T follicular helper cell (primary cell): ENCODE measurements around the gene NYAP1.
"Not testable (repeated sequence)": the region's sequence is repeated elsewhere in the genome, so short reads cannot be mapped to it uniquely, and the experiment has no call there.

ENCODE experiments used
- DNase-seq: peaks from one replicate; pipeline ENCODE4 v3.0.0-alpha.2; 2020; ENCODE audit warnings: low read depth

Gene NYAP1

GRCh38 chr7:100483090-100483721, 521 bp upstream of the NYAP1 start:
- DNase-seq, result peak; percentile 71

- no peak for DNase-seq
These were observed 932 bp downstream of the NYAP1 start for GRCh38 chr7:100484673-100485045.

DNA sequence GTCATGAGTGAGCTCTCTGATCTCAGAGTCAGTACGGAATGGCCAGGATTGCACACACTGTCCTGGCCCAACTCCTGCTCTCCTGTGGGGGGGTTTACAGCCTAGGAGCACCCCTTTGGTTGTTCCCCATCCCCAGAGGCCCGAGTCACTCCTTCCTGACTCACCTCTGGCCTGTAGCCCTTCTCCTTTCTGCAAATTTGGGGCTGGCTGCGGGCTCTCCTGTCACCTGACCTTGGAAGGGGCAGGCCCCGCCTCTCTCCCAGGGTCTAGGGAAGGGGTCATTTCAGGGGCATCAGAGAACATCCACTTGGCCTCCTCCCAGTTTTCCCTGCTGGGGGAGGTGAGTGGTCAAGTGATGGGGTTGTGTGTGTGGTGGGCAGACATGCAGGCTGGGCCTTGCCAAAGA, 1.7 kb downstream of the NYAP1 start:
- DNase-seq, result no peak

DNA sequence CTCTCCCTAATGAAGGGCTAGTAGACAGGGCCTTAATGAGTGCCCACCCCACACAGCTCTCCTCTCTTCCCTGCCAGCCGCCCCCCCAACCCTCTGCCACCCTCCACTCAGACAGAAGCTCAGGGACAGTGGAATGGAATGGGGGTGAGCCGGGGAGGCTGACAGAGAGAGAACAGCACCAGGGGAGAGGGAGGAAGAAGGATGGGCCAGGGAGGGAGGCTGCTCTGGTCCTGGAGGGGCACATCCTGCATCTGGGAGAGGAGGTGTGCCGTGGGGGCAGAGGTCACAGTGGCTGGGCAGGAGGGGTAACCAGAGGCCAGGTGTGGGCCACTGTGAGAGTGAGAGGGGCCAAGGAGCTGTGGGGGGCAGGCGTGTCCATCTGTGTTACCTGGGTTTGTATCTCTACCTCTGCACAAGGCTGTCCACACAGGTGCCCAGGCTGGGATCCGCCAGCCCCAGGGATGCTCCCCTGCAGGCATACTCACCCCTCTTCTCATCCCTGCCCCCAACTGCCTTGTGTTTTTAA, 2.4 kb downstream of the NYAP1 start:
- DNase-seq, result no peak

- no peak for DNase-seq
These were observed 3.2 kb downstream of the NYAP1 start for GRCh38 chr7:100486753-100487446.

- no peak for DNase-seq
These were observed 4.8 kb downstream of the NYAP1 start for GRCh38 chr7:100488333-100489095.

GRCh38 chr7:100489121-100489520, 5.4 kb downstream of the NYAP1 start:
- DNase-seq, result no peak

GRCh38 chr7:100489824-100490223, 6.1 kb downstream of the NYAP1 start:
- peak; percentile 47 for DNase-seq

DNA sequence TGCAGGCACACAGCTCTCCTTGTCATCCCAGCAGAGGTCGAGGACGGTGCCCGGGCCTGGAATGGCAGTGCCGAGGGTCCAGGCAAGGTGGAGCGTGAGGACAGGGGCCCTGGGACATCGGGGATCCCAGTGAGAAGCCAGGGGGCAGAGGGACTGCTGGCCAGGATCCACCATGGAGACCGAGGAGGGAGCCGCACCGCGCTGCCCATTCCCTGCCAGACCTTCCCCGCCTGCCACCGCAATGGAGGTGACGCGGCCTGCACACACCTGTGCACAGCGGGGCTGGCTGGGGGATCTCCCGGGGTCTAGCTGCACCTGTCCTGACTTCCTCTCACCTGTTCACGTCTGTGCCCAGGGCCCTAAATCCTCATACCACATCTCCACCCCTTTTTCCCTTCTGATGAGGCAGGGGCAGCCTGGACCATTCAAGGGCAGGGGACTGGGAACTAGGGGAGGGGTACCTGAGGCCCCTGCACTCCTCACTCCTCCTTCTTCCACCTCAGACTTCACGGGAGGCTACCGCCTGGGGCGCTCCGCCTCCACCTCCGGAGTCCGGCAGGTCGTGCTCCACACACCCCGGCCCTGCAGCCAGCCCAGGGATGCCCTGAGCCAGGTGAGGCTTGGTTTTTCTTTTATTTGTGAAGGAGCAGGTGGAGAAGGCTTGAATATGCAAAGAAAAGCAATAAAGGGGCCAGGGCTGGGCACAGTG, 6.9 kb downstream of the NYAP1 start:
- no peak for DNase-seq

GRCh38 chr7:100491192-100491578, 7.5 kb downstream of the NYAP1 start:
- DNase-seq, result no peak

DNA sequence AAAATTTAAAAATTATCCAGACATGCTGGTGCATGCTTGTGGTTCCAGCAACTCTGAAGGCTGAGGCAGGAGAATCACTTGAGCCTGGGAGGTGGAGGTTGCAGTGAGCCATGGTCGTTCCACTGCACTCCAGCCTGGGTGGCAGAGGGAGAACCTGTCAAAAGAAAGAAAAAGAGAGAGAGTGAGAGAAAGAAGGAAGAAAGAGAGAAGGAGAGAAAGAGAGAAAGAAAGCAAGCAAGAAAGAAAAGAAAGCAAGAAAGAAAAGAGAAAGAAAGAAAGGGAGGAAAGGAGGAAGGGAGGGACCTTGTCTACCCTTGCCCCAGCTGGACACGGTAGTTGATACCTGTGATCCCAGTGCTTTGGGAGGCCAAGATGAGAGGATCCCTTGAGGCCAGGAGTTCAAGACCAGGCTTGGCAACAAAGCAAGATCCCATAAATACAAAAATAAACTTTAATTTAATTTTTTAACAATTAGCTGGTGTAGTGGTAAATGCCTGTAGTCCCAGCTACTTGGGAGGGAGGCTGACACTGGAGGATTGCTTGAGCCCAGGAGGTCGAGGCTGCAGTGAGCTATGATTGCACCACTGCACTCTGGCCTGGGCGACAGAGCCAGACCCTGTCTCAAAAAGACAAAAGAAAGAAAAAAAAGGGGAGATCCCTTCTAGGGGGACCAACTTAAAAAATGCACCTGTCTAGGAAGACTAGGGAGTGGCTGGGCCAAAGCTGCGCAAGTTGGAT, 9.2 kb downstream of the NYAP1 start:
- DNase-seq, result no peak

DNA sequence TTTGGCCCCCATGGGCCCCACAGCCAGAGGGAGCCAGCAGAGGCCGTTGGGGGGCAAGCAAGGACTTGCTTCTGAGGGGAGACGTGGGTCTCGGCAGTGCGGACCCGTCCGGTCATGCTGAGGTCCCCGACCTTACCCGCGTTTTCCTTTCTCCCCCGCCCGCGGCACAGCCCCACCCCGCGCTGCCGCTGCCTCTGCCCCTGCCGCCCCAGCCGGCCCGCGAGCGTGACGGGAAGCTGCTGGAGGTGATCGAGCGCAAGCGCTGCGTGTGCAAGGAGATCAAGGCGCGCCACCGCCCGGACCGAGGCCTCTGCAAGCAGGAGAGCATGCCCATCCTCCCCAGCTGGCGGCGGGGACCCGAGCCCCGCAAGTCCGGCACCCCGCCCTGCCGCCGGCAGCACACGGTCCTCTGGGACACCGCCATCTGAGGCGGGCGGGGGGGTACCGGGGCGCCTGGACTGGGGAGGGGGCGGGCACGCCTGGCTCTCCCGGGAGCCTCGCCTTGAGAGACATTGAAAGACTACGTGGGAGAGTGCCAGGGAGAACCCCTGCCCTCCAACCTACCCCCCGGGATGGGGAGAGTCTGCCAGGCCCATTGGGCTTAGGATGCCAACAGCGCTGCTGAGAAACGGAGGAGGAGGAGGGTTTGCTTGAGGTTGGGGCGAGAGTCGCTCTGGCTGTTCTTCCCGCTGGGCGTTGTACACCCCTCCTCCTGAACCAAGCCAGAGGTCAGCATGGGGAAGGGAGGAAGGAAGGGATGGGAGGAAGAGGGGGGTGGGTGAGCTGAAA, 9.9 kb downstream of the NYAP1 start:
- DNase-seq, result peak; percentile 35

- DNase-seq, result no peak
These were observed 12.8 kb downstream of the NYAP1 start for GRCh38 chr7:100496509-100496908.

- not testable (repeated sequence) for DNase-seq
These were observed 17.0 kb downstream of the NYAP1 start for GRCh38 chr7:100500743-100501142.

DNA sequence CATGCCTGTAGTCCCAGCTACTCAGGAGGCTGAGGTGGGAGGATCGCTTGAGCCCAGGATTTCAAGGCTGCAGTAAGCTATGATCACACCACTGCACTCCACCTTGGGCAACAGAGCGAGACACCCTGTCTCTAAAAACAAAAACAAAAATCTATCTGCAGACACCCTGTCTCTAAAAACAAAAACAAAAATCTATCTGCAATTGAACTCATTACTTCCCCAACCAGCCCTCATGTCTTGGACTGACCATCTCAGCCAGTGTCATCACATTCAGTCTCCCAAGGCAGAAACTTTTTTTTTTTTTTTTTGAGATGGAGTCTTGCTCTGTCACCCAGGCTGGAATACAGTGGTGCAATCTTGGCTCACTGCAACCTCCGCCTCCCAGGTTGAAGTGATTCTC, 20.3 kb downstream of the NYAP1 start:
- DNase-seq, result not testable (repeated sequence)

GRCh38 chr7:100504887-100505611, 21.3 kb downstream of the NYAP1 start:
- DNase-seq, result no peak

DNA sequence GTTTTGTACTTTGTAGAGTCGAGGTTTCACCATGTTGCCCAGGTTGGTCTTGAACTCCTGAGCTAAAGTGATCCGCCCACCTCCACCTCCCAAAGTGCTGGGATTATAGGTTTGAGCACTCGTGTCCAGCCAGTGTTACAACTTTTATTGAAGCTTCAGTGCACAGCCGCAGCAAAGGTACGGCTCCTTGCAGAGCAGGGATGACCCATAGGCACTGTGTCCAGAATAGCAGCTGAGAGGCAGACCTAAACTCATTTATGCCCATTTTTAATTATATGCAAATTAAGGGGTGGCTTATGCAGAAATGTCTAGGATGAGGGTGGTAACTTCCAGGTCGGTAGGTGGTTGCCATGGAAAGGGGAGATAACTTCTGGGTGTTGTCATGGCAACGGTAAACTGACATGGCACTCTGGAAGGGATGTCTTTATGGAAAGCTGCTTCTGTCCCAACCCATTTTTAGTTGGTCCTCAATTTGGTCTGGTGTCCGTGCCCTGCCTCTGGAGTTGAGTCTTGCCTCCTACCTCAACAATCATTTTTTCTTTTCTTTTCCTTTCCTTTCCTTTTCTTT, 22.7 kb downstream of the NYAP1 start:
- no peak for DNase-seq

- DNase-seq, result no peak
These were observed 25.5 kb downstream of the NYAP1 start for GRCh38 chr7:100509231-100509630.

DNA sequence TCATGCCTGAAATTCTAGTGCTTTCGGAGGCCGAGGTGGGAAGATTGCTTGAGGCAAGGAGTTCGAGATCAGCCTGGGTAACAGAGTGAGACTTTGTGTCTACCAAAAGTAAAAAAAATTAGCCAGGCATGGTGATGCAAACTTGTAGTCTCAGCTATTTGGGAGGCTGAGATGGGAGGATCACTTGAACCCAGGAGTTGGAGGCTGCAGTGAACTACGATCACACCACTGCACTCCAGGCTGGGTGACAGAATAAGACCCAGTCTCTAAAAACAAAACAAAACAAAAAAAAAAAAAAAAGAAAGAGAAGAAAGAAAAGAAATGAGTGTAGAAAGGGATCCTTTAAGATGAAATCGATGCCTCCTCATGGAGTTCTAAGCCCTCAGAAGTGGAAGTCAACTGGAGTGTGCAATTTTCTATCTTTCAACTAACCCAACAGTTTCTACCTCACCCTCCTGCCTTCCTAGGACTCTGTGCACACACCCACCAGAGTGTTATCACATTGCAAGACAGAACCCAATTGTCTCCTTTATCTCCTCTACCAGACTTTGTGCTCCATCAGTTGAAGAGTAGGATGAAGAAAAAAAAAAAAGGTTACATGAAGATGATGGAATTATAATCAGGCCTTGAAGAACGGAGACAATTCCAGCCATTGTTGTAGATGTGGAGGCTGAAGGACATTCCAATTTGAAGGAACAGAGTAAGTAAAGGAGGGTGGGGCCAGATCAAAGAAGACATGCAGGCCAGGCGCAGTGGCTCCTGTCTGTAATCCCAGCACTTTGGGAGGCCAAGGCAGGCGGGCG, 26.9 kb downstream of the NYAP1 start:
- DNase-seq, result no peak
